OCI-LY3 (cell line): Measurements from ENCODE around the gene CLEC3A.

Experiments used
- H2AFZ ChIP-seq: fragments of 200-600, 300-600 bp; shearing (Covaris generic); 2 replicates; pipeline ENCODE4 v1.6.0; 2014; ENCODE audit warnings: antibody characterized with exemption, low read depth, low read length
- H3K27ac ChIP-seq: fragments of 200-600, 300-600 bp; sonication (generic); 2 replicates; pipeline ENCODE4 v1.5.1; 2014; ENCODE audit warnings: mild to moderate bottlenecking, low read length, moderate library complexity, mixed read lengths
- H3K27me3 ChIP-seq: fragments of 200-600, 300-600 bp; sonication (generic); 2 replicates; pipeline ENCODE4 v1.6.1; 2014; ENCODE audit warnings: low read depth, low read length, mixed read lengths
- H3K36me3 ChIP-seq: fragments of 200-600, 300-600 bp; sonication (generic); replicated peaks from 2 replicates; pipeline ENCODE3; 2014; ENCODE audit warnings: low read depth, low read length, mixed read lengths
- H3K4me1 ChIP-seq: fragments of 300-600, 200-600 bp; sonication (generic); 2 replicates; pipeline ENCODE4 v1.6.1; 2014; ENCODE audit warnings: low read length, mixed read lengths
- H3K4me2 ChIP-seq: fragments of 200-600, 300-600 bp; sonication (generic); 2 replicates; pipeline ENCODE4 v1.6.1; 2014; ENCODE audit warnings: low read length, mixed read lengths
- H3K4me3 ChIP-seq: fragments of 300-600, 200-600 bp; sonication (generic); 2 replicates; pipeline ENCODE4 v1.5.1; 2014; ENCODE audit warnings: antibody characterized with exemption, mild to moderate bottlenecking, low read length, moderate library complexity
- H3K79me2 ChIP-seq: fragments of 300-600, 200-600 bp; shearing (Covaris generic); 2 replicates; pipeline ENCODE4 v1.6.1; 2014; ENCODE audit warnings: mild to moderate bottlenecking, low read length, mixed read lengths
- H3K9ac ChIP-seq: fragments of 300-600, 200-600 bp; shearing (Covaris generic); 2 replicates; pipeline ENCODE4 v1.6.0; 2014; ENCODE audit warnings: mild to moderate bottlenecking, low read length, moderate library complexity
- H3K9me3 ChIP-seq: fragments of 200-600, 300-600 bp; shearing (Covaris generic); 2 replicates; pipeline ENCODE4 v1.6.1; 2014; ENCODE audit warnings: low read length, mixed read lengths; ENCODE audit not compliant: insufficient read depth
- H4K20me1 ChIP-seq: fragments of 200-600, 300-600 bp; sonication (generic); 2 replicates; pipeline ENCODE4 v1.6.1; 2016; ENCODE audit warnings: low read length, mixed read lengths; ENCODE audit not compliant: insufficient read depth
- CTCF ChIP-seq: fragments of 200-600, 300-600 bp; sonication (generic); IDR thresholded peaks from 2 replicates; pipeline ENCODE4 v1.5.1; 2014; ENCODE audit warnings: antibody characterized with exemption, low read length, low read depth
- EZH2phosphoT487 ChIP-seq: fragments of 200-600 bp; shearing (Covaris generic); IDR thresholded peaks from 2 replicates; pipeline ENCODE4 v1.6.1; 2018; ENCODE audit warnings: antibody characterized with exemption, mixed run types, low read depth

The CLEC3A gene

GRCh38 chr16:78072275-78072674 lies 49.9 kb downstream of the CLEC3A start:
- no peak overlapping the region for H2AFZ ChIP-seq
- no peak overlapping the region for H3K4me2 ChIP-seq
- H3K9ac ChIP-seq, result no peak overlapping the region
- 0 out of 2 replicates have a peak, but pooled peaks cover 11% of the 10 kb centered on the region for H3K27me3 ChIP-seq
- H3K36me3 ChIP-seq, result no peaks in the 10 kb centered on the region
- no peaks in the 10 kb centered on the region for H3K9me3 ChIP-seq
- no peak overlapping the region for H3K27ac ChIP-seq
- no peak overlapping the region for H3K4me3 ChIP-seq
- TF ChIP-seq EZH2phosphoT487 (no peak), CTCF (no peak)
- H4K20me1 ChIP-seq, result no peaks in the 10 kb centered on the region
- no peaks in the 10 kb centered on the region for H3K4me1 ChIP-seq
- H3K79me2 ChIP-seq, result no peaks in the 10 kb centered on the region

DNA sequence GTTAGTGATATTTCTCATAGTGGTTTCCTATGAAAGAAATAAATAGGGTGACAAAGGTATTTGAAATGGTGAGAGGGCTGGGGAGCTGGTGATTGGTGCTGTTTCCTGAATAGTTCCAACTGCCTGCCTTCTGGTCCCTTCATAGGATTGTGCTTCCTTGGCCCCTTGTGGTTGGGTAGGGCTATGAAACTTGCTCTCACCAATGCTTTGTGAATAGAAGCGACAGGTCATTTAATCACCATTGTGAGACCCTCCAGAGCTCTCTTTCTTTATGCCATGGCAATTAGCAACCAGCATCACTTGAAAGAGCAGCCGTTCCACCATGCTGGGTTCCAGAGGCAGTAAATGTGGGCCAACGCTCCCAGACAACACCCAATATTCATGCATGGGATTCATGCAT lies 53.5 kb downstream of the CLEC3A start:
- H2AFZ ChIP-seq, result no peak overlapping the region
- H3K79me2 ChIP-seq, result no peaks in the 10 kb centered on the region
- H3K4me2 ChIP-seq, result no peak overlapping the region
- H3K27ac ChIP-seq, result no peak overlapping the region
- no peak overlapping the region for H3K4me3 ChIP-seq
- H3K9ac ChIP-seq, result no peak overlapping the region
- peaks cover 26% of the 10 kb centered on the region for H3K27me3 ChIP-seq
- H3K9me3 ChIP-seq, result no peaks in the 10 kb centered on the region
- TF ChIP-seq EZH2phosphoT487 (no peak), CTCF (no peak)
- H4K20me1 ChIP-seq, result no peaks in the 10 kb centered on the region
- no peaks in the 10 kb centered on the region for H3K36me3 ChIP-seq
- no peaks in the 10 kb centered on the region for H3K4me1 ChIP-seq

DNA sequence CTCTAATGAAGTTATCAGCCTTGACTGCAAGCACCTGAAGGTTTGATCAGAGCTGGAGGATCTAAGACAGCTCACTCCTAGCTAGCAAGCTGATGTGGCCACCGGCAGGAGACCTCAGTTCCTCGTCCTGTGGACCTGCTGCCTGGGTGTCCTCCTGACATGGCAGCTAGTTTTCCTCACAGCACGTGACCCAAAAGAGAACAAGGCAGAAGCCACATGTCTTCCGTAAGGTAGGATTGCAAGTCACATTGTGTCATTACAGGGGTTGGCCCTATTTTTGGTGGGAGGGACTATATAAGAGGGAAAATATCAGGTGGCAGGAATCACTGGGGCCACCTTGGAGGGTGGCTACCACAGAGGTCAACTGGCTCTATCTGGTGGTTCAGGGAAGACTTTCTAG lies 59.0 kb downstream of the CLEC3A start:
- Histone ChIP-seq H3K79me2 (no peaks in the 10 kb centered on the region), H4K20me1 (no peaks in the 10 kb centered on the region), H3K4me3 (no peak overlapping the region), H3K9ac (no peak overlapping the region), H3K4me2 (no peak overlapping the region), H3K36me3 (no peaks in the 10 kb centered on the region), H2AFZ (no peak overlapping the region), H3K4me1 (no peaks in the 10 kb centered on the region), H3K27me3 (peaks cover 29% of the 10 kb centered on the region), H3K9me3 (no peaks in the 10 kb centered on the region), H3K27ac (no peak overlapping the region)
- TF ChIP-seq EZH2phosphoT487, result no peak
- no peak for TF ChIP-seq CTCF
